GM03348 (cell line): Measurements from ENCODE around the gene ATRN.
"Not testable (repeated sequence)": the region's sequence is repeated elsewhere in the genome, so short reads cannot be mapped to it uniquely, and the experiment has no call there.

ENCODE experiments used
- DNase-seq: peaks from one replicate; pipeline ENCODE4 v3.0.0; 2012; ENCODE audit warnings: low spot score

The ATRN gene

GRCh38 chr20:3470627-3471396 is at the start of gene ATRN:
TSS of gene ATRN (plus strand) at chr20:3471018. CDS start at chr20:3471108, 90 bp downstream.
- peak; percentile 99 for DNase-seq

DNA sequence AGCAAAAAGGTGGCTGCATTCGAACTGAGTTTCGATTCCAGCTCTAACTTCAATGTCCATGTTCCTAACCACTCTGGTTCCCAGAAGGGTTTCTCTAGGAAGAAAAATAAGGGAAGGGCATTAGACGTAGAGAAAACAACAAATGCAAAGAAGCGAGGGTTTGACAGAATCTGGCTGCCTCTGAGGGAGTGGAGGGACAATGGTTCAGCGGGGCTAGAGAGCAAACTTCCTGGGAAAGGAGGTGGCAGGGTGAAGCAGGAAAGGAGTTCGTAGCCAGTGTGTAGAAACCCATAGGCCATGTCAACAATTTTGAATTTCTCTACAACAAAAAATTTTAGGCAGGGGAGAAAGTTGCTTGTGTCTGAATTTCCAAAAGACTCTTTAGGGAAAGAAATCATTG is 48.8 kb upstream of the ATRN start:
- no peak for DNase-seq

GRCh38 chr20:3423126-3423525 is 47.7 kb upstream of the ATRN start:
- no peak for DNase-seq

- not testable (repeated sequence) for DNase-seq
Measured at GRCh38 chr20:3426766-3427165, 44.1 kb upstream of the ATRN start.

GRCh38 chr20:3430376-3431069 is 40.3 kb upstream of the ATRN start:
- DNase-seq: no peak

GRCh38 chr20:3431109-3431508 is 39.7 kb upstream of the ATRN start:
- no peak for DNase-seq

GRCh38 chr20:3432844-3433243 is 38.0 kb upstream of the ATRN start:
- DNase-seq: no peak

DNA sequence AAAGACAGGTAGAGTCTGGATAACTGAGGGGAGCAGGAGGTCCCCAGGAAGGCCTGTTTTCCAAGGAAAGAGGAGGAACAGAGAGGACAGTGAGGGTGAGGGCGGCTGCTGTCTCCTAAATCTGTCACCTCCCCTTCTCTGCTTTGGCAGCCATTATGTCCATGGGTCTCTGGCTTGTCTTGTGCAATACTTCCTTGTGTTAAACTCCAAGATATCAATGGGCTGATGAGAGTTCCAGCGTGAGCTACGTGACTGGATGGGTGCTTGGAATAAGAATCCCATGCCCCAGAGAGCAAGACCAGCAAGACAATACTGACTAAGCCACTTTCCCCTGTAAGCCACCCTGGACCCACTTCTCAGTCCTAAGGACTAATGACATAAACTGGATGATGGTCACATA is 37.1 kb upstream of the ATRN start:
- no peak for DNase-seq

- DNase-seq: no peak
Measured at GRCh38 chr20:3434232-3434631, 36.6 kb upstream of the ATRN start.

GRCh38 chr20:3436864-3437574 is 33.8 kb upstream of the ATRN start:
- no peak for DNase-seq

- DNase-seq: no peak
Measured at GRCh38 chr20:3446779-3447178, 24.0 kb upstream of the ATRN start.

DNA sequence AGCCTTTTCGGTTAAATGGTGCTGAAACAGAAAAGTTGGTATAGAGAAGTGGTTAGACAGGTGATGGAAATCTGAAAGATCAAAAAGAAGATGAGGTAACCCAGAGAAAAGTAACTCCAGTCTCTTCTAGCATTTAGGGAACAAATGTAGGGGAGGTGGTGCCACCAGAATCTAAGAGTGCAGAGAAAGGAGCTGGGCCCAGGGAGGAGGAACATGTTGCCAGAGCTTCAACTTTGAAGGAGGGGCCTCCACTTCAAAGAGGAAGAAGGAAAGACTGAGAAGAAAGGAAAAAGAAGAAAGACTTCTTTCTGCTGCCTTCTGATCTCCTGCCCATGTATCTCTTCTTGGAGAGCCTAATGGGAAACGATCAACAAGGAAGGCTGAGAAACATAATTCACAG is 23.5 kb upstream of the ATRN start:
- DNase-seq: no peak

DNA sequence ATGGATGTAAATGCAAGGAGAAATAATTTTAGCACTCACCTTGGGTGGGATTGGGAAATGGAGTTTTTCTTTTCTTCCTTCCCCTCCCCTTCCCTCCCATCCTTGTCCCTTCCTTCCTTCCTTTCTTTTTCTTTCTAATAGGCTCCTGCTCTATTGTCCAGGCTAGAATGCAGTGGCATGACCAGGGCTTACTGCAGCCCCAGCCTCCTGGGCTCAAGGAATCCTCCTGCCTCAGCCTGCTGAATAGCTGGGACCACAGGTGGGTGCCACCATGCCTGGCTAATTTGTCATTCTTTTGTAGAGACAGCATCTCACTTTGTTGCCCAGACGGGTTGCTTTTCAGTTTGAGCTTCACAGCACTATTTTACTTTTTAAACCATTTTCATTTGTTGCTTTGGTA is 21.5 kb upstream of the ATRN start:
- no peak for DNase-seq

DNA sequence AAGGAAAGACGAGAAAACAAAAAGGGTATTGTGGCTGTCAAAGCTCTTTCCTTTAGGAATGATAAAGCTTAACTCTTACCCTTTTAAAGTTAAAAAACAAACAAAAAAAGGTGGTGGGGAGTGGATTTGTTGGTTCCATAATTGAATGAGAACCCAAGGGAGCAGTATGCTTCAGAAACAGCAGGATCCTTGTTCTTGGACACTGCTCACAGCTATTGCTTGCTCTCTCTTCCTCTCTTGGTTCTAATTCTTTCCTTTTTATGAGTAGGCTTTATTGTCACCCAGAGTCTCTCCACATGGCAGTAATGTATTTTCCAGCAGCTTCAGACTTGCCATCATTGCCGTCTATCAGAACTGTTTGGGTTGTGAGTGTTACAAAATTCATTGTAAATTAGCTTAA is 18.7 kb upstream of the ATRN start:
- no peak for DNase-seq

GRCh38 chr20:3452690-3453089 is 18.1 kb upstream of the ATRN start:
- DNase-seq: no peak

- no peak for DNase-seq
Measured at GRCh38 chr20:3454831-3455230, 16.0 kb upstream of the ATRN start.

DNA sequence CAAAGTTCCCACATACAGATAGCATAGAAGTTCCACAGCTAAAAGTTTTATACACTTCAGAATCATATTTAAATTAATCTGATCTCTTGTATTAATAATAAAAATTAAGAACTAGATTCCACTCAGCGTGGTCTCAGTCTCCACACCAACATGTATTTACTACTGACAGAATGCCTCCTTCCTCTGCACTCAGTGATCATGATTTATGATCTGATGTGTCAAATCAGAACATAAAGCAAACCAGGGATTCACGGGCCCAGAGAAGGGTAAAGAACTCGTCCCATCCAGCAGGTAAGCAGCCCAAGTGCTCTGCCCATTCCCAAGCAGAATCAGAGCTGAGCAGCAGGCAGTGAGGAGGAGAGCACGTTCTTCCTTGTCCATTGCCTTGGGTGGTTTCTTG is 14.2 kb upstream of the ATRN start:
- DNase-seq: no peak

DNA sequence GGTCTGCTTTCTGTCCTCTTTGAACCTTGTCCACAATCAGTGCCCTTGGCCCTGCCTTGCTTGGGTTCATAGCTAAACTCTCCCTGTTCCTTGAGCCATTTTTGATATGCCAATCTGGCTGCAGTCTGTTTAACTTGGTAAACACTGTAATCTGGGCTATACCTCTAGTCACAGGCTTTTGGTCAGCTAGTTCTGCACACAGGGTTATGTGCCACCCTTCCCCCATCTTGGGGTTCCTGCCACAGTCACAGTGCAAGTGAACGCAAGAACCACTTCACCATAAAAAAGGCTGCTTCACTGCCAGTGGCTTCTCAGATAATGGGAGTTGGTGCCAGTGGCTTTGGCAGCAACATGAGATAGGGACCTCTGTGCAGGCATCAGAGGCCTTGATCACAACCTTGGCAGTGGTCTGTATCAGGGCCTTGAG is 10.9 kb upstream of the ATRN start:
- no peak for DNase-seq

- no peak for DNase-seq
Measured at GRCh38 chr20:3461211-3461771, 9.5 kb upstream of the ATRN start.

GRCh38 chr20:3461911-3462677 is 8.7 kb upstream of the ATRN start:
- DNase-seq: no peak

DNA sequence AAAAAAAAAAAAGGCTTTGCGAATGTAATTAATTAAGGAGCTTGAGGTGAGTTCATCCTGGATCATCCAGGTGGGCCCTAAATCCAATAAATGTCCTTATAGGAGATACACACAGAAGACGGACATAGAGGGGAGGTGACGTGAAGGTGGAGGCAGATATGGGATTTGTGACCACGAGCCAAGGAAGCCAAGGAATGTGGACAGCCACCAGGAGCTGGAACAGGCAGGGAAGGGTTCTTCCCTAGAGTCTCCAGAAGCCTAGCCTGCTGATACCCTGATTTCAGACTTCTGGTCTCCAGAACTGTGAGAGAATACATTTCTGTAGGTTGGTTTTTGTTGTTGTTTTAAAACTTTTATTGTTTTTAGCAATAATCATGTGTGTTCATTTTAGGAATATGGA is 6.7 kb upstream of the ATRN start:
- no peak for DNase-seq

GRCh38 chr20:3465301-3465700 is 5.5 kb upstream of the ATRN start:
- DNase-seq: no peak
